ENCODE results near the gene MFSD6. TPM values are rescaled to one million over a fixed set of nuclear protein-coding genes. Genes with fewer than 3 reads are reported as not detected.

MFSD6 gene
- total RNA-seq, 1 experiment from 2014 or later: 4.7 TPM

DNA sequence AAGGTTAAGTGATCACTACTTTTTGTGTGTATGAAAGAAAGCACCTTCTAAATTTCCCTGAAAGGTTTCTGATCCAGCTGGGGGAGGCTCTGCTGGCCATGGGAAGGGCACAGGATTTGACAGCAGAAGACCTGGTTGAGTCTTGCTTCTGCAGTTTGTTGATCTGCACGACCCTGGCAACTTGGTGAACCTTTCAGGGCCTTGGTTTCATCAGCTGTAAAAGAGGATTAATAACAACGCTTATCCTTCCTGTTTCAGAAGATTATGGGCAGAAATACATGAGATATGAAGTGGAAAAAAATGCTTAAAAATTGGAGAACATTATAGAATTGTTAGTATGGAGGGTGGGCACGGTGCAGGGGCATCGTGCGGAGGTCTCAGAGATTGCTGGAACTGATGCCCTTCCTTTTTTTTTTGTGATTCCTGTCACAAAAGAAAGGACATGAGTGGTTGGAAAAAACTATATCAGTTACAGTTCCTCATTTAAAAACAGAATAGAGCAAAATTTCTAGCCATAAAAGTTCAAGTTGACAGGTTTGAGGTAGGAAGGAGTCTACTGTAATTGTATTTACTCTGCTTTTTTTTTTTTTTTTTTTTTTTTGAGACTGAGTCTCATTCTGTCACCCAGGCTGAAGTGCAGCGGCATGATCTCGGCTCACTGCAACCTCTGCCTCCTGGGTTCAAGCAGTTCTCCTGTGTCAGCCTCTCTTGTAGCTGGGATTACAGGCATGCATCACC is 47.4 kb downstream of the MFSD6 start (continued):
- TF ChIP-seq SOX15 (CRISPR knock-in tag; IDR thresholded peaks at IDR 0.05) (no peak), NR2C2 (CRISPR knock-in tag; IDR thresholded peaks at IDR 0.05) (no peak), NR1H2 (CRISPR knock-in tag; IDR thresholded peaks at IDR 0.05) (no peak), ZNF671 (CRISPR knock-in tag; IDR thresholded peaks at IDR 0.05) (no peak), ZNF532 (CRISPR knock-in tag; IDR thresholded peaks at IDR 0.05; ENCODE audit: borderline replicate concordance) (no peak), RORB (CRISPR knock-in tag; IDR thresholded peaks at IDR 0.05) (no peak), ZNF317 (CRISPR knock-in tag; IDR thresholded peaks at IDR 0.05; ENCODE audit: borderline replicate concordance, low read depth) (no peak), ESRRA (CRISPR knock-in tag; IDR thresholded peaks at IDR 0.05; ENCODE audit: borderline replicate concordance) (no peak), TEAD4 (CRISPR knock-in tag; IDR thresholded peaks at IDR 0.05) (no peak), PRRX2 (CRISPR knock-in tag; IDR thresholded peaks at IDR 0.05) (no peak)

- H3K4me1 Mint-ChIP-seq: no peaks in the 10 kb centered on the region
- TF ChIP-seq JUN (CRISPR knock-in tag; IDR thresholded peaks at IDR 0.05) (no peak), USF2 (CRISPR knock-in tag; IDR thresholded peaks at IDR 0.05) (no peak), ZSCAN18 (CRISPR knock-in tag; IDR thresholded peaks at IDR 0.05) (no peak)
- TF ChIP-seq, protein P1, sequence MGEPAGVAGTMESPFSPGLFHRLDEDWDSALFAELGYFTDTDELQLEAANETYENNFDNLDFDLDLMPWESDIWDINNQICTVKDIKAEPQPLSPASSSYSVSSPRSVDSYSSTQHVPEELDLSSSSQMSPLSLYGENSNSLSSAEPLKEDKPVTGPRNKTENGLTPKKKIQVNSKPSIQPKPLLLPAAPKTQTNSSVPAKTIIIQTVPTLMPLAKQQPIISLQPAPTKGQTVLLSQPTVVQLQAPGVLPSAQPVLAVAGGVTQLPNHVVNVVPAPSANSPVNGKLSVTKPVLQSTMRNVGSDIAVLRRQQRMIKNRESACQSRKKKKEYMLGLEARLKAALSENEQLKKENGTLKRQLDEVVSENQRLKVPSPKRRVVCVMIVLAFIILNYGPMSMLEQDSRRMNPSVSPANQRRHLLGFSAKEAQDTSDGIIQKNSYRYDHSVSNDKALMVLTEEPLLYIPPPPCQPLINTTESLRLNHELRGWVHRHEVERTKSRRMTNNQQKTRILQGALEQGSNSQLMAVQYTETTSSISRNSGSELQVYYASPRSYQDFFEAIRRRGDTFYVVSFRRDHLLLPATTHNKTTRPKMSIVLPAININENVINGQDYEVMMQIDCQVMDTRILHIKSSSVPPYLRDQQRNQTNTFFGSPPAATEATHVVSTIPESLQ (CRISPR knock-in tag; IDR thresholded peaks at IDR 0.05): no peak
- POLR2A ChIA-PET: no interaction called here
- H3K4me3 Mint-ChIP-seq: no peak overlapping the region
- no peaks in the 10 kb centered on the region for H3K36me3 Mint-ChIP-seq
- DNase-seq (ENCODE audit: low spot score) (no peak), ATAC-seq (no peak)
- H3K27me3 Mint-ChIP-seq (ENCODE audit: low read depth): no peaks in the 10 kb centered on the region; the same call in 1 of the 2 replicates
- CTCF ChIA-PET: no interaction called here
- H3K9me3 Mint-ChIP-seq: no peaks in the 10 kb centered on the region
- H3K27ac Mint-ChIP-seq: no peak overlapping the region
These were observed 48.7 kb downstream of the MFSD6 start for GRCh38 chr2:190456833-190457232.

DNA sequence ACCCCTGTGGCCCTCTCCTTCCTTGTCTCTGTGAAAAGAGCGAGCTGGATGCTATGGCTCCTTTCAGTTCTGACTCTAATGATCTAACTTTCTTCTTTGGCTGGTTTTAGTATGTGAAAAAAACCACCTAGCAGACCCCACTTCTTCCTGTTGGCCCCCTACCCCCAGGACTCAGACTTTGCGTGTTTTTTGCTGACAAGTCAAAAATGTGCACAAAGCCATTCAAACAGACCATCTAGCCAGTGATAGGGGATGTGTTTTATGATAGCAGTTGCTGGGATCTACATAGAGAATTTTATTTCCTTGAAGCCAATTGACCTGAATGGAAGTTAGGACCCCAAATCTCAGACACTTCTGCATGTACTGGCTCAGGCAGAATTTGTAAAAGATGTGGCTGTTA is 49.1 kb downstream of the MFSD6 start:
- Mint-ChIP-seq H3K4me3 (no peak overlapping the region), H3K27me3 (ENCODE audit: low read depth) (no peaks in the 10 kb centered on the region; the same call in 1 of the 2 replicates), H3K27ac (no peak overlapping the region), H3K4me1 (no peaks in the 10 kb centered on the region), H3K9me3 (no peaks in the 10 kb centered on the region), H3K36me3 (no peaks in the 10 kb centered on the region)
- TF ChIP-seq IRF2 (CRISPR knock-in tag; IDR thresholded peaks at IDR 0.05; ENCODE audit: borderline replicate concordance, low read depth) (no peak), PRRX2 (CRISPR knock-in tag; IDR thresholded peaks at IDR 0.05) (no peak), ZNF281 (CRISPR knock-in tag; IDR thresholded peaks at IDR 0.05) (no peak), ZNF671 (CRISPR knock-in tag; IDR thresholded peaks at IDR 0.05) (no peak), ESRRA (CRISPR knock-in tag; IDR thresholded peaks at IDR 0.05; ENCODE audit: borderline replicate concordance) (no peak), CREB1 (CRISPR knock-in tag; IDR thresholded peaks at IDR 0.05) (no peak), MAX (CRISPR knock-in tag; IDR thresholded peaks at IDR 0.05) (no peak), ETV6 (CRISPR knock-in tag; IDR thresholded peaks at IDR 0.05) (no peak), ZNF423 (CRISPR knock-in tag; IDR thresholded peaks at IDR 0.05) (no peak), TEAD1 (CRISPR knock-in tag; IDR thresholded peaks at IDR 0.05) (no peak), RORB (CRISPR knock-in tag; IDR thresholded peaks at IDR 0.05) (no peak)
- ATAC-seq: no peak
- ChIA-PET POLR2A (no interaction called here), CTCF (no interaction called here)
- DNase-seq (ENCODE audit: low spot score): no peak
